RPMI8226 (cell line): Measurements from ENCODE around the gene CCR5AS.
"Not testable (repeated sequence)": the region's sequence is repeated elsewhere in the genome, so short reads cannot be mapped to it uniquely, and the experiment has no call there.

Source experiments
- DNase-seq: peaks from one replicate; pipeline ENCODE4 v3.0.0-alpha.2; 2015

CCR5AS gene

DNA sequence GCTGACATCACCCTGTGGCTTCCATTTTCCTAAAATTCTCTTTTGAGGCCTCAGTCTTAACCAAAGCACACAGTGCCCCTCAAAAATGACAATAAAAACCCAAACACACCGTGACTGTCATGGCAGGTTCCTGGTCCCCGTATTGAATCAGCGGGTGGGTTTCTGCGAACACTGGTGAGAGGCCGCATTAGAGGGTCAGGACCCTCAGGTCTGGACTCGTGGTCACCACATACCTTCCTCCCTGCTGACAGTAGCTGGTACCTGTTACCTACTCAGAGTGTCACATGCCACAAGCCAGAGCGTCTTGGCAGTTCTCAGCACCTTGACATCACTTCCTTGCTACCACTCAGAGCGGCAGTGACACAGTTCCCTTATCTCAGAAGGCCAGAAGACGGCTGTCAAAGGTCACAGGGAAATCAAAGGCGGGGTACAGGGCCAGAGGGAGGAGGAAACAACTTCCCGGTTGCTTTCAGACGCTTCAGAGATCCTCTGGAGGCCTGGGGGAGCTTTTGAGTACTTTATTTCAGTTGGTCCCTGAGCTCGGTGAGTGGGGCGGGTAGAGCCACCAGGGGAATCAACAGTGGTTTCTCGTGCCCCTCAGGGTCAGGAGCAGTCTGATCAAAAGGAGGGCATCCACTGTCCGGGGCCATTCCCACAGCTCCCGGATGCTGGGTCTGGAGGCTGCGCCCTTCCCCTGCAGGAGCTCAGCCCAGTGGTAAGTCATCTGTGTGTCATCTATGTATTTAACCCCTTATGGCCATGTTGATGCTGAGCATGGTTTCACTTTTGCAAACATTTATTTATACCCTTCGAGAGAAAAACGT lies at the start of gene CCR5AS, which contains the start of gene CCRL2:
TSS of gene CCR5AS (minus strand) at position 279 of the 824 bp plus-strand sequence.
TSS of gene CCRL2 (plus strand) at position 472 of the 824 bp plus-strand sequence. CDS start 821 bp downstream, outside the sequence.
- no peak for DNase-seq

GRCh38 chr3:46456118-46456517 lies 49.3 kb upstream of the CCR5AS start:
- no peak for DNase-seq

- DNase-seq: no peak
These were observed 48.6 kb upstream of the CCR5AS start for GRCh38 chr3:46455231-46456115.

- no peak for DNase-seq
These were observed 47.7 kb upstream of the CCR5AS start for GRCh38 chr3:46454606-46455005.

GRCh38 chr3:46454209-46454595 lies 47.3 kb upstream of the CCR5AS start:
- no peak for DNase-seq

- no peak for DNase-seq
These were observed 46.8 kb upstream of the CCR5AS start for GRCh38 chr3:46453526-46454208.

- no peak for DNase-seq
These were observed 43.1 kb upstream of the CCR5AS start for GRCh38 chr3:46449755-46450552.

- no peak for DNase-seq
These were observed 41.9 kb upstream of the CCR5AS start for GRCh38 chr3:46448721-46449120.

DNA sequence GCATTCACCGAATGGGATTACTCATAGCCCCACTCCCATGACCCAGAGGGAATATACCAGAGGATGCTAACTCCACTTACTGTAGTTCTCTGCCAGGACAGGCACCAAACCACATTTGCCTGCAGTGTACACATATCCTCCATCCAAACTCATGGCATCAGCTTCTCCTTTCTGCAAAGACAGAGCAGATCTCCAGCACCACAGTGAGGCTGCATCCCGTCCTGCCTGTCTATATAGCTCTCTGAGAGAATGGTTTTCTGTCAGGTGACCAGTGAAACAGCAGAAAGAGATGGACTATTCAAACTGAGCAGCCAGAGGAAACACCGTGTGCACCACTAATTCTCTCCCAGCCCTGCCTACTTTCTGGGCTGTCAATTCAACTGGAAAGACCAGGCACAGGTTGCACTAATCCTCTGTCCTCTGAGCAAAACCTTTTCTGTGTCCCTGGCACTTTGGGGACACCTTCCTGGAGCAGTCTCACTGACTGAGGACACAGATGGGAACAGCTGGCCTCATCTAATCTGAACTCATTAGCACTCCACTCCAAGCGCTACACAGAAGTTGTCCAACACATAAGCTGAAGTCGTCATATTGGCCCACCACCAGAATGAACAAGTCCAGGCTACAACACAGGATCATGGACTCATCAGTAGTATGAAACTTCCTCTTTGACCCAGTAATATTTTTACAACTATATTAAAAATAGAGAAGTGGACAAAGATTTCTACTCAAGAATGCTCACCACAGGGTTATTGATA lies 40.5 kb upstream of the CCR5AS start:
- DNase-seq: no peak

GRCh38 chr3:46442576-46443530 lies 36.0 kb upstream of the CCR5AS start:
- no peak for DNase-seq

- peak; percentile 35 for DNase-seq
These were observed 33.8 kb upstream of the CCR5AS start for GRCh38 chr3:46440531-46441294.

- no peak for DNase-seq
These were observed 32.0 kb upstream of the CCR5AS start for GRCh38 chr3:46438831-46439230.

- DNase-seq: no peak
These were observed 28.3 kb upstream of the CCR5AS start for GRCh38 chr3:46435081-46435726.

DNA sequence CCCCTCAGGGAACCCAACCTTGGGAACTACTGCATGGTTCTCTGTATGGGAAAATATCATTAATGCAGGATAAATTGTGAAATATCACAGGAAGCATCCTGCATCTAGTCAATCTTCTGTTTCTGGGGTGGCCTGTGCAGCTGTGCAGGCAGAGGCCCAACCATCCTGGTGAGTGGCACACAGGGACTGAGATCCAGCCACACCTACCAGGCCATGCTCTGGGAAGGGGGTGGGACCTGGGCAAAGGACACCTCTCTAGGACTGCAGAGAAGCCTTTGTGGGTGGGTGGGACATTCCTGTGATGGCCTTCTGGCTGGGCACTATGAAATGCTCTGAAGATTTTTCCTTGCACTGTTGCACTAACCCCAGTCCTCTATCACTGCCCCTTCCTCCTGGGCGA lies 27.0 kb upstream of the CCR5AS start:
- DNase-seq: no peak

DNA sequence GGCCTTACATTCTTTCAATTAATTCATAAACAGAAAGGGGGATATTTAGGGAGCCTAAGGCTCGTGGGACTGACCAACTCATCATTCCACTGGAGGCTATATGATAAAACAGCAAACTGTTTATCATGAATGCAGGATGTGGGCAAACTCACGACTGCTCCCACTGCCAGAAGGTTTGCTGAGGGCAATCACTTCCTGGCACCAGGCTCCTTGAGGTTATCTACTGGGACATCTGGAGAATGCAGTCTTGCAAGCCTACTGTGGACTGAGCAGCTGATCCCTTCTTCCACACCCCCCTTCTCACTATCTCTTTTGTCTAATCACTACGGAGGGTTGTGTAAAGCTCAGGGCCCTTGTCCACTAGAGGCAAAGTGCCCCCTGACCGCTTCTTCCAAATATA lies 26.3 kb upstream of the CCR5AS start:
- not testable (repeated sequence) for DNase-seq

GRCh38 chr3:46431905-46432304 lies 25.0 kb upstream of the CCR5AS start:
- DNase-seq: not testable (repeated sequence)

- DNase-seq: not testable (repeated sequence)
These were observed 24.0 kb upstream of the CCR5AS start for GRCh38 chr3:46430879-46431278.

DNA sequence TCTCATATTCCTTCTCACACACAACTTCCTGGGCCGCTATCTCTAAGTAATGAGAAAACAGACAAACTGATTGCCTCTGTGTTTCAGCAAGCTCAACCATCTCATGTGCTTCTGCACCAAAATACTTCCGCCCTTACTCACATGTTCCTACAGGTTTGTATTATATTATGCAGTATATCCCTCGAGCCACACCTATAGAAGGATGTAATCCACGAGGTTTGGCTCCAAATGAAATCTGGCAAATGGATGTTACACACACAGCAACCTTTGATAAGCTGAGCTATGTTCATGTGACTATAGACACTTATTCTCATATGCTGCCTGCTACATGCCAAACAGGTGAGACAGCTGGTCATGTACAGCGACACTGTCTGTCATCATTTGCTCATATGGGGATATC lies 22.8 kb upstream of the CCR5AS start:
- no peak for DNase-seq

GRCh38 chr3:46429250-46429649 lies 22.4 kb upstream of the CCR5AS start:
- no peak for DNase-seq
